GM12878 (cell line): ENCODE data around the gene CISD2. TPM values are rescaled to one million over a fixed set of nuclear protein-coding genes. Genes with fewer than 3 reads are reported as not detected.

Source experiments
- BMI1 ChIP-seq: fragments of 450-650 bp; IDR thresholded peaks from 2 replicates; pipeline ENCODE4 v1.6.1; 2016; ENCODE audit warnings: mild to moderate bottlenecking, moderate library complexity, borderline replicate concordance
- CBX3 ChIP-seq: fragments of 200-600 bp; sonication (generic); IDR thresholded peaks from 2 replicates; pipeline ENCODE4 v1.6.1; 2016; ENCODE audit warnings: low read depth, borderline replicate concordance
- HDAC6 ChIP-seq: fragments of 200-600 bp; sonication (generic); IDR thresholded peaks from one replicate; pipeline ENCODE4 v1.8.0; 2017; ENCODE audit warnings: antibody characterized with exemption; ENCODE audit not compliant: unreplicated experiment
- NR2C2 ChIP-seq: IDR thresholded peaks from 2 replicates; pipeline ENCODE4 v1.6.1; 2011; ENCODE audit warnings: borderline replicate concordance, low read depth; ENCODE audit not compliant: control insufficient read depth, insufficient read length
- NR2F1 ChIP-seq: fragments of 450-650 bp; conservative IDR thresholded peaks from 2 replicates; pipeline ENCODE4 v1.6.1; 2017; ENCODE audit warnings: mild to moderate bottlenecking
- RAD21 ChIP-seq: IDR thresholded peaks from 2 replicates; pipeline ENCODE4 v1.6.1; 2011; ENCODE audit warnings: mild to moderate bottlenecking, low read depth, low read length, moderate library complexity; ENCODE audit not compliant: insufficient read depth
- RELA ChIP-seq: fragments of 450-650 bp; IDR thresholded peaks from 2 replicates; pipeline ENCODE4 v1.8.0; 2014; ENCODE audit warnings: borderline replicate concordance; ENCODE audit not compliant: partially characterized antibody
- RUNX3 ChIP-seq: IDR thresholded peaks from 2 replicates; pipeline ENCODE4 v1.6.1; 2012; ENCODE audit warnings: low read length, inconsistent platforms
- SIN3A ChIP-seq: IDR thresholded peaks from 2 replicates; pipeline ENCODE4 v1.6.1; 2012; ENCODE audit warnings: low read depth, low read length, improper control_type of control experiment
- SMAD1 ChIP-seq: fragments of 450-650 bp; IDR thresholded peaks from 2 replicates; pipeline ENCODE4 v1.6.1; 2018; ENCODE audit warnings: mild to moderate bottlenecking, low read depth; ENCODE audit not compliant: partially characterized antibody
- polyA plus RNA-seq, 11 experiments: library from polyadenylated mRNA; depleted of rRNA in 4 of 11; unstranded in 6 of 11; stranded (reverse) in 5 of 11; fragments of >200 nt; fragmentation: Nextera tagmentation in 4 of 11; fragmentation: Illumina TruSeq in 1 of 11; extraction: Ambion mirVana in 4 of 11; extraction: Trizol in 1 of 11; gene quantifications; 1 replicate in 1 of 11; 2 replicates in 10 of 11; pipeline versions ENCODE4 v1.2.1 to v1.2.3, GENCODE V29; 2011 to 2016; ENCODE audit warnings: inconsistent platforms in 2 of 11, missing spikeins in 2 of 11, low read depth in 1 of 11
- total RNA-seq, 4 experiments: library from RNA; depleted of rRNA in 3 of 4; stranded (reverse); fragments of >200 nt in 3 of 4; fragmentation: Illumina TruSeq in 1 of 4; extraction: Trizol in 1 of 4; gene quantifications; 2 replicates each; pipeline versions ENCODE4 v1.2.1 to v1.2.3, GENCODE V29; 2013 to 2021
- TF ChIP-seq, protein P1 (sequence below): IDR thresholded peaks from 2 replicates; pipeline ENCODE4 v1.6.1; 2011; ENCODE audit warnings: borderline replicate concordance, low read depth, mild to moderate bottlenecking, moderate library complexity, low read length; ENCODE audit not compliant: insufficient read depth, poor library complexity, severe bottlenecking
- TF ChIP-seq, protein P2 (sequence below): fragments of 150-350 bp; IDR thresholded peaks from 2 replicates; pipeline ENCODE4 v1.6.1; 2016; ENCODE audit warnings: low read depth, low read length
- TF ChIP-seq, protein P3 (sequence below), 3 experiments: IDR thresholded peaks in 2 of 3; conservative IDR thresholded peaks in 1 of 3; 2 replicates each; pipeline ENCODE4 v1.5.1; 2011; ENCODE audit warnings: low read depth in 3 of 3, low read length in 3 of 3, mild to moderate bottlenecking in 3 of 3, control low read depth in 2 of 3, moderate library complexity in 2 of 3, inconsistent platforms in 1 of 3, mixed read lengths in 1 of 3; ENCODE audit not compliant: control insufficient read depth in 2 of 3, insufficient read depth in 1 of 3; ENCODE audit errors: extremely low read depth in 1 of 3
- TF ChIP-seq, protein P4 (sequence below): IDR thresholded peaks from 2 replicates; pipeline ENCODE4 v1.6.1; 2011; ENCODE audit warnings: low read depth, low read length, improper control_type of control experiment, borderline replicate concordance
- TF ChIP-seq, protein P5 (sequence below): IDR thresholded peaks from 2 replicates; pipeline ENCODE4 v1.6.1; 2011; ENCODE audit warnings: borderline replicate concordance, low read depth, mild to moderate bottlenecking, moderate library complexity, mixed read lengths, low read length; ENCODE audit not compliant: insufficient read depth; ENCODE audit errors: extremely low read length
- TF ChIP-seq, protein P6 (sequence below): fragments of 450-650 bp; IDR thresholded peaks from 2 replicates; pipeline ENCODE4 v1.6.1; 2016; ENCODE audit warnings: mild to moderate bottlenecking

CISD2 gene
- total and polyA plus RNA-seq, 10 of the 15 experiments (the other 5 are each of a cell fraction or from before 2014, with no cell fraction given), result 29.5 to 132 (median 38.9) TPM

DNA sequence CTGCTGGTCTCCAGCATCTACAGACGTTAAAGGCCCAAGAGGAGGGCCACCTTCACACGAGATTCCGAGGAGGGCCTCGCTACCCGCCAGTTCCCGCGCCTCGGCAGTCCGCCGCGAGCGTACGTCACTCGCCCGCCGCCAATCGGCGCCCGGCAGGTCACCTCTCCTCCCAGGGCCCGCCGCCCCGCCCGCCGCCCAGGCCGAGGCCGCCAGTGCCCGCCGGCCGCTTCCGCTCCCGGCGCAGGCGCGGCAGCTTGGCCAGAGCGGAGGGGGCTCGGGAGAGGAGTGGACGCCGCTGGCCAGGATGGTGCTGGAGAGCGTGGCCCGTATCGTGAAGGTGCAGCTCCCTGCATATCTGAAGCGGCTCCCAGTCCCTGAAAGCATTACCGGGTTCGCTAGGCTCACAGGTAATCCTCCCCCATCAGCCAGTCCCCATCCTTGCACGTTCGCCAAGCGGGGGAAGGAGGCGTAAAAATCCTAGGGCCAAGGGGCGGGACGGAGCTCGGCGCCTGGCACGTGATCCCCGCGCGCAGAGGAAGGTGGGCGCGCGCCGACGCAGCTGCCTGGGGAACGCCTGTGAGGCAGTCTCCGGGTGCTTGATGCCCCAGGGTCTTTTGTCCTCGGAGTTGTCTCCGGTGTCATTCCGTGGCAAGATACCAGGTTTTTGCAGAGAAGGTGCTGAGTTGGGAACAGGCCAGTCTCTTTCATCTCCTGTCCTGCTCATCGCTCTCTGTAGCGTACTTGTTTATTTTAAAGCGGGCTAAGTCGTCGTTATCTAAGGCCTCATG lies at the start of gene CISD2 (continued):
- TF ChIP-seq SMAD1, result peak; percentile 53
- TF ChIP-seq HDAC6, result no peak
- TF ChIP-seq CBX3, result no peak
- TF ChIP-seq, protein P1, sequence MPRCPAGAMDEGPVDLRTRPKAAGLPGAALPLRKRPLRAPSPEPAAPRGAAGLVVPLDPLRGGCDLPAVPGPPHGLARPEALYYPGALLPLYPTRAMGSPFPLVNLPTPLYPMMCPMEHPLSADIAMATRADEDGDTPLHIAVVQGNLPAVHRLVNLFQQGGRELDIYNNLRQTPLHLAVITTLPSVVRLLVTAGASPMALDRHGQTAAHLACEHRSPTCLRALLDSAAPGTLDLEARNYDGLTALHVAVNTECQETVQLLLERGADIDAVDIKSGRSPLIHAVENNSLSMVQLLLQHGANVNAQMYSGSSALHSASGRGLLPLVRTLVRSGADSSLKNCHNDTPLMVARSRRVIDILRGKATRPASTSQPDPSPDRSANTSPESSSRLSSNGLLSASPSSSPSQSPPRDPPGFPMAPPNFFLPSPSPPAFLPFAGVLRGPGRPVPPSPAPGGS, result no peak
- TF ChIP-seq, protein P2, sequence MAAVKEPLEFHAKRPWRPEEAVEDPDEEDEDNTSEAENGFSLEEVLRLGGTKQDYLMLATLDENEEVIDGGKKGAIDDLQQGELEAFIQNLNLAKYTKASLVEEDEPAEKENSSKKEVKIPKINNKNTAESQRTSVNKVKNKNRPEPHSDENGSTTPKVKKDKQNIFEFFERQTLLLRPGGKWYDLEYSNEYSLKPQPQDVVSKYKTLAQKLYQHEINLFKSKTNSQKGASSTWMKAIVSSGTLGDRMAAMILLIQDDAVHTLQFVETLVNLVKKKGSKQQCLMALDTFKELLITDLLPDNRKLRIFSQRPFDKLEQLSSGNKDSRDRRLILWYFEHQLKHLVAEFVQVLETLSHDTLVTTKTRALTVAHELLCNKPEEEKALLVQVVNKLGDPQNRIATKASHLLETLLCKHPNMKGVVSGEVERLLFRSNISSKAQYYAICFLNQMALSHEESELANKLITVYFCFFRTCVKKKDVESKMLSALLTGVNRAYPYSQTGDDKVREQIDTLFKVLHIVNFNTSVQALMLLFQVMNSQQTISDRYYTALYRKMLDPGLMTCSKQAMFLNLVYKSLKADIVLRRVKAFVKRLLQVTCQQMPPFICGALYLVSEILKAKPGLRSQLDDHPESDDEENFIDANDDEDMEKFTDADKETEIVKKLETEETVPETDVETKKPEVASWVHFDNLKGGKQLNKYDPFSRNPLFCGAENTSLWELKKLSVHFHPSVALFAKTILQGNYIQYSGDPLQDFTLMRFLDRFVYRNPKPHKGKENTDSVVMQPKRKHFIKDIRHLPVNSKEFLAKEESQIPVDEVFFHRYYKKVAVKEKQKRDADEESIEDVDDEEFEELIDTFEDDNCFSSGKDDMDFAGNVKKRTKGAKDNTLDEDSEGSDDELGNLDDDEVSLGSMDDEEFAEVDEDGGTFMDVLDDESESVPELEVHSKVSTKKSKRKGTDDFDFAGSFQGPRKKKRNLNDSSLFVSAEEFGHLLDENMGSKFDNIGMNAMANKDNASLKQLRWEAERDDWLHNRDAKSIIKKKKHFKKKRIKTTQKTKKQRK, result no peak
- no peak for TF ChIP-seq NR2C2
- TF ChIP-seq, protein P3, sequence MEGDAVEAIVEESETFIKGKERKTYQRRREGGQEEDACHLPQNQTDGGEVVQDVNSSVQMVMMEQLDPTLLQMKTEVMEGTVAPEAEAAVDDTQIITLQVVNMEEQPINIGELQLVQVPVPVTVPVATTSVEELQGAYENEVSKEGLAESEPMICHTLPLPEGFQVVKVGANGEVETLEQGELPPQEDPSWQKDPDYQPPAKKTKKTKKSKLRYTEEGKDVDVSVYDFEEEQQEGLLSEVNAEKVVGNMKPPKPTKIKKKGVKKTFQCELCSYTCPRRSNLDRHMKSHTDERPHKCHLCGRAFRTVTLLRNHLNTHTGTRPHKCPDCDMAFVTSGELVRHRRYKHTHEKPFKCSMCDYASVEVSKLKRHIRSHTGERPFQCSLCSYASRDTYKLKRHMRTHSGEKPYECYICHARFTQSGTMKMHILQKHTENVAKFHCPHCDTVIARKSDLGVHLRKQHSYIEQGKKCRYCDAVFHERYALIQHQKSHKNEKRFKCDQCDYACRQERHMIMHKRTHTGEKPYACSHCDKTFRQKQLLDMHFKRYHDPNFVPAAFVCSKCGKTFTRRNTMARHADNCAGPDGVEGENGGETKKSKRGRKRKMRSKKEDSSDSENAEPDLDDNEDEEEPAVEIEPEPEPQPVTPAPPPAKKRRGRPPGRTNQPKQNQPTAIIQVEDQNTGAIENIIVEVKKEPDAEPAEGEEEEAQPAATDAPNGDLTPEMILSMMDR (IDR thresholded peaks at IDR 0.05 in 2 of 3, conservative IDR thresholded peaks at IDR 0.05 in 1 of 3; ENCODE audit: control insufficient read depth in 2 of 3, extremely low read depth in 1 of 3, insufficient read depth in 1 of 3, low read depth in 3 of 3, low read length in 3 of 3), result no peak
- TF ChIP-seq RELA, result peak; percentile 46
- no peak for TF ChIP-seq RUNX3
- no peak; the same call in none of the 2 replicates for TF ChIP-seq NR2F1
- TF ChIP-seq BMI1, result no peak
- no peak for TF ChIP-seq RAD21
- TF ChIP-seq, protein P4, sequence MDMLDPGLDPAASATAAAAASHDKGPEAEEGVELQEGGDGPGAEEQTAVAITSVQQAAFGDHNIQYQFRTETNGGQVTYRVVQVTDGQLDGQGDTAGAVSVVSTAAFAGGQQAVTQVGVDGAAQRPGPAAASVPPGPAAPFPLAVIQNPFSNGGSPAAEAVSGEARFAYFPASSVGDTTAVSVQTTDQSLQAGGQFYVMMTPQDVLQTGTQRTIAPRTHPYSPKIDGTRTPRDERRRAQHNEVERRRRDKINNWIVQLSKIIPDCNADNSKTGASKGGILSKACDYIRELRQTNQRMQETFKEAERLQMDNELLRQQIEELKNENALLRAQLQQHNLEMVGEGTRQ, result peak; percentile 84
- TF ChIP-seq, protein P5, sequence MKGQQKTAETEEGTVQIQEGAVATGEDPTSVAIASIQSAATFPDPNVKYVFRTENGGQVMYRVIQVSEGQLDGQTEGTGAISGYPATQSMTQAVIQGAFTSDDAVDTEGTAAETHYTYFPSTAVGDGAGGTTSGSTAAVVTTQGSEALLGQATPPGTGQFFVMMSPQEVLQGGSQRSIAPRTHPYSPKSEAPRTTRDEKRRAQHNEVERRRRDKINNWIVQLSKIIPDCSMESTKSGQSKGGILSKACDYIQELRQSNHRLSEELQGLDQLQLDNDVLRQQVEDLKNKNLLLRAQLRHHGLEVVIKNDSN, result peak; percentile 96
- TF ChIP-seq, protein P6, sequence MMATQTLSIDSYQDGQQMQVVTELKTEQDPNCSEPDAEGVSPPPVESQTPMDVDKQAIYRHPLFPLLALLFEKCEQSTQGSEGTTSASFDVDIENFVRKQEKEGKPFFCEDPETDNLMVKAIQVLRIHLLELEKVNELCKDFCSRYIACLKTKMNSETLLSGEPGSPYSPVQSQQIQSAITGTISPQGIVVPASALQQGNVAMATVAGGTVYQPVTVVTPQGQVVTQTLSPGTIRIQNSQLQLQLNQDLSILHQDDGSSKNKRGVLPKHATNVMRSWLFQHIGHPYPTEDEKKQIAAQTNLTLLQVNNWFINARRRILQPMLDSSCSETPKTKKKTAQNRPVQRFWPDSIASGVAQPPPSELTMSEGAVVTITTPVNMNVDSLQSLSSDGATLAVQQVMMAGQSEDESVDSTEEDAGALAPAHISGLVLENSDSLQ, result no peak
- TF ChIP-seq SIN3A, result peak; percentile 72; the same call in 1 of the 2 replicates
